HG03066 (cell line): ENCODE measurements around the gene DZIP1.

Experiments
- ATAC-seq: cut with Tn5 transposase; IDR thresholded peaks from one replicate; pipeline ENCODE4 v1.9.1; 2021; ENCODE audit warnings: low read depth; ENCODE audit not compliant: unreplicated experiment

Gene DZIP1

GRCh38 chr13:95553581-95554385 is 90.7 kb downstream of the DZIP1 start:
- no peak for ATAC-seq

- ATAC-seq = no peak
These were observed 91.7 kb downstream of the DZIP1 start, which contains the start of gene CLDN10 for GRCh38 chr13:95552539-95553441. CLDN10 (plus strand) TSS chr13:95552720; CDS start chr13:95552754, 34 bp downstream.

GRCh38 chr13:95552208-95552538 is 92.3 kb downstream of the DZIP1 start:
- no peak for ATAC-seq

- ATAC-seq = no peak
These were observed 96.9 kb downstream of the DZIP1 start for GRCh38 chr13:95547531-95548167.

GRCh38 chr13:95546919-95547318 is 97.6 kb downstream of the DZIP1 start:
- no peak for ATAC-seq

GRCh38 chr13:95544293-95544692 is 100.2 kb downstream of the DZIP1 start:
- ATAC-seq = no peak

GRCh38 chr13:95541911-95542474 is 102.5 kb downstream of the DZIP1 start:
- no peak for ATAC-seq

GRCh38 chr13:95541308-95541707 is 103.2 kb downstream of the DZIP1 start:
- ATAC-seq = no peak

- ATAC-seq = no peak
These were observed 103.6 kb downstream of the DZIP1 start for GRCh38 chr13:95540888-95541287.

GRCh38 chr13:95536632-95537241 is 107.8 kb downstream of the DZIP1 start:
- ATAC-seq = no peak

- ATAC-seq = no peak
These were observed 109.3 kb downstream of the DZIP1 start for GRCh38 chr13:95535243-95535642.

GRCh38 chr13:95533545-95534160 is 110.9 kb downstream of the DZIP1 start:
- ATAC-seq = no peak

- no peak for ATAC-seq
These were observed 114.3 kb downstream of the DZIP1 start for GRCh38 chr13:95530178-95530577.
